ENCODE measurements around the gene CYP11A1. TPM values are rescaled to one million over a fixed set of nuclear protein-coding genes. Genes with fewer than 3 reads are reported as not detected.
A peak's percentile ranks its signal among the peaks of the same experiment; 100 is the strongest.

CYP11A1 gene
- total and polyA plus RNA-seq, 3 donors from 2014 or later: 74.3 to 76.4 (median 76.2) TPM

DNA sequence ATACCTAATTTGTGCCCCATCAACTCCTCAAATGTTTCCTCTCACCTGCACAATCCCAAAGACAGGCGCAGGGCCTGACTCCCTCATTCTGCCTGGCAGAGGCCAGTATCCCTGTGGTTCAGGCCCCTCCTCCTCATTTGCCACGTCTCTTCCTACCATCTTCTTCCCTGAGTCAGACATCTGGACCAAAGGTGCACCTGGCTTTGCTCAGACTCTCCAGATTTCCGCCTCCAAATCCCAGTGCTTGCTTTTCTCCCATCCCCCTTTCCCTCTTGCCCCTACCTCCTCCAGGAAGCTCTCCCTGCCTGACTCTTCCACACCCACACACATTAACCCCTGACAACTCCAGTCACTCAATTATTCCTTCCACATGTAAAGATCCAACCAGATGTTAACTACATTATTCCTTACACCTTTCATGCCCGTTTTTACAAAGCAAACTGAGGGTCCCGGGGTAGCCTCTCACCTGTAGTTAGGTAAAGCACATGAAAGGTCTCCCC is 46.7 kb upstream of the CYP11A1 start:
- Histone ChIP-seq H3K27ac (no peak overlapping the region), H3K9me3 (no peaks in the 10 kb centered on the region), H3K27me3 (no peaks in the 10 kb centered on the region), H3K4me1 (peaks cover 49% of the 10 kb centered on the region), H3K36me3 (ENCODE audit: low read depth, missing control alignments) (no peaks in the 10 kb centered on the region), H3K4me3 (no peak overlapping the region)
- intact Hi-C loops (cut with DNase I; ENCODE audit: low total_unique reads): no loop called here
- WGBS, 2 donors: 83 to 86% methylated on average over 5 of the region's 5 CpGs
- DNase-seq: no peak
- TF ChIP-seq, protein P1, sequence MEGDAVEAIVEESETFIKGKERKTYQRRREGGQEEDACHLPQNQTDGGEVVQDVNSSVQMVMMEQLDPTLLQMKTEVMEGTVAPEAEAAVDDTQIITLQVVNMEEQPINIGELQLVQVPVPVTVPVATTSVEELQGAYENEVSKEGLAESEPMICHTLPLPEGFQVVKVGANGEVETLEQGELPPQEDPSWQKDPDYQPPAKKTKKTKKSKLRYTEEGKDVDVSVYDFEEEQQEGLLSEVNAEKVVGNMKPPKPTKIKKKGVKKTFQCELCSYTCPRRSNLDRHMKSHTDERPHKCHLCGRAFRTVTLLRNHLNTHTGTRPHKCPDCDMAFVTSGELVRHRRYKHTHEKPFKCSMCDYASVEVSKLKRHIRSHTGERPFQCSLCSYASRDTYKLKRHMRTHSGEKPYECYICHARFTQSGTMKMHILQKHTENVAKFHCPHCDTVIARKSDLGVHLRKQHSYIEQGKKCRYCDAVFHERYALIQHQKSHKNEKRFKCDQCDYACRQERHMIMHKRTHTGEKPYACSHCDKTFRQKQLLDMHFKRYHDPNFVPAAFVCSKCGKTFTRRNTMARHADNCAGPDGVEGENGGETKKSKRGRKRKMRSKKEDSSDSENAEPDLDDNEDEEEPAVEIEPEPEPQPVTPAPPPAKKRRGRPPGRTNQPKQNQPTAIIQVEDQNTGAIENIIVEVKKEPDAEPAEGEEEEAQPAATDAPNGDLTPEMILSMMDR (IDR thresholded peaks at IDR 0.05): no peak
- no peak for TF ChIP-seq POLR2A (IDR thresholded peaks at IDR 0.05)

GRCh38 chr15:74413350-74414080 is 46.1 kb upstream of the CYP11A1 start:
- H3K9me3 ChIP-seq: no peaks in the 10 kb centered on the region
- no peaks in the 10 kb centered on the region for H3K36me3 ChIP-seq (ENCODE audit: low read depth, missing control alignments)
- no peaks in the 10 kb centered on the region for H3K27me3 ChIP-seq
- H3K4me3 ChIP-seq: no peak overlapping the region
- intact Hi-C loops (cut with DNase I; ENCODE audit: low total_unique reads): no loop called here
- H3K4me1 ChIP-seq: peaks cover 46% of the 10 kb centered on the region
- no peak for TF ChIP-seq POLR2A (IDR thresholded peaks at IDR 0.05)
- TF ChIP-seq, protein P1 (IDR thresholded peaks at IDR 0.05): no peak
- 73 to 79% methylated on average over 6 to 9 of the region's 9 CpGs for WGBS, 2 donors
- H3K27ac ChIP-seq: no peak overlapping the region
- no peak for DNase-seq

DNA sequence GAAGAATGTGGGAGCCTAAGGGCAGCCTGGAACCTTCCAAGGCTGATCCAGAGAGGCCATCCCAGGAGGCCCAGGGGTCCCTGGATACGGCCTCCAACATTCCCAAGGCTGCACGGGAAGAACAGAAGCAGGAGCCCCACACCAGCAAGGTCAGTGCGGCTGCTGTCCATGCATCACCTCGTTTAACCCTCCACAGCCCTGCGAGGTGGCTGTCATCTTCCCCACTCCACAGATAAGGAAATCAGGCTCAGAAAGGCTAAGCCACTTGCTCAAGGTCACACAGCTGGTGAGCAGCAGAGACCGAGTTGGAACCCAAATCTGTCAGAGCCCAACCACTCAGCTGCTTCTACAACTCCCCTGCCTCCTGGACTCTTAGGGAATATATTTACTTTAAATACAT is 44.7 kb upstream of the CYP11A1 start:
- intact Hi-C loops (cut with DNase I; ENCODE audit: low total_unique reads): no loop called here
- Histone ChIP-seq H3K9me3 (no peaks in the 10 kb centered on the region), H3K27ac (peak overlapping the region; percentile 36 to 50), H3K4me3 (no peak overlapping the region), H3K4me1 (peaks cover 46% of the 10 kb centered on the region), H3K36me3 (ENCODE audit: low read depth, missing control alignments) (no peaks in the 10 kb centered on the region), H3K27me3 (no peaks in the 10 kb centered on the region)
- no peak for DNase-seq
- WGBS, 2 donors: 39 to 49% methylated on average over 4 to 6 of the region's 6 CpGs
- TF ChIP-seq, protein P1 (IDR thresholded peaks at IDR 0.05): no peak
- no peak for TF ChIP-seq POLR2A (IDR thresholded peaks at IDR 0.05)

GRCh38 chr15:74411686-74412085 is 44.2 kb upstream of the CYP11A1 start:
- Histone ChIP-seq H3K36me3 (ENCODE audit: low read depth, missing control alignments) (no peaks in the 10 kb centered on the region), H3K27me3 (no peaks in the 10 kb centered on the region), H3K9me3 (no peaks in the 10 kb centered on the region), H3K4me1 (peaks cover 48% of the 10 kb centered on the region), H3K27ac (peak overlapping the region; percentile 36 to 50), H3K4me3 (no peak overlapping the region)
- TF ChIP-seq, protein P1 (IDR thresholded peaks at IDR 0.05): no peak
- TF ChIP-seq POLR2A (IDR thresholded peaks at IDR 0.05): no peak
- WGBS, 2 donors: 79 to 87% methylated on average over 6 to 12 of the region's 12 CpGs
- intact Hi-C loops (cut with DNase I; ENCODE audit: low total_unique reads): no loop called here
- no peak for DNase-seq

- DNase-seq: no peak
- Histone ChIP-seq H3K27ac (no peak overlapping the region), H3K4me3 (no peak overlapping the region), H3K36me3 (ENCODE audit: low read depth, missing control alignments) (no peaks in the 10 kb centered on the region), H3K27me3 (no peaks in the 10 kb centered on the region), H3K9me3 (no peaks in the 10 kb centered on the region), H3K4me1 (peaks cover 59% of the 10 kb centered on the region)
- TF ChIP-seq POLR2A (IDR thresholded peaks at IDR 0.05): no peak
- TF ChIP-seq, protein P1 (IDR thresholded peaks at IDR 0.05): no peak
- WGBS, 2 donors: 90 to 100% methylated on average over 4 to 18 of the region's 18 CpGs
- intact Hi-C loops (cut with DNase I; ENCODE audit: low total_unique reads): no loop called here
Observed at GRCh38 chr15:74410502-74410901, 43.1 kb upstream of the CYP11A1 start.

All from testis (tissue), 3 donors.